Measurements from ENCODE around the gene HIPK1. TPM values are rescaled to one million over a fixed set of nuclear protein-coding genes. Genes with fewer than 3 reads are reported as not detected.

Gene HIPK1
- total and polyA plus RNA-seq, 10 of the 15 experiments (the other 5 are each of a cell fraction or from before 2014, with no cell fraction given): 4.2 to 33.9 (median 11.4) TPM

GRCh38 chr1:113982949-113983348 lies 53.8 kb downstream of the HIPK1 start:
- BruUV-seq (replicated peaks): no TSS peak
- DNase-seq (ENCODE audit: low read depth, low spot score) (no peak), FAIRE-seq (no peak), ATAC-seq (no peak)
- Histone ChIP-seq H3K4me1 (ENCODE audit: control insufficient read depth, insufficient read depth, low read length) (no peaks in the 10 kb centered on the region), H3K36me3 (ENCODE audit: control insufficient read depth in 2 of 2, insufficient read depth in 2 of 2, low read length in 1 of 2) (no peaks in the 10 kb centered on the region), H4K20me1 (ENCODE audit: control insufficient read depth, insufficient read depth) (no peaks in the 10 kb centered on the region), H3K27me3 (replicated peaks in 1 of 2; ENCODE audit: control insufficient read depth in 2 of 2, insufficient read depth in 2 of 2, low read length in 1 of 2) (no peaks in the 10 kb centered on the region), H3K27ac (ENCODE audit: control insufficient read depth, insufficient read depth) (no peak overlapping the region), H3K9ac (ENCODE audit: control insufficient read depth, insufficient read depth, low read length) (no peak overlapping the region), H3K4me2 (ENCODE audit: control insufficient read depth, insufficient read depth) (no peak overlapping the region; the same call in 1 of the 2 replicates), H2AFZ (ENCODE audit: control insufficient read depth, low read depth, low read length) (no peak overlapping the region), H3K9me3 (replicated peaks; ENCODE audit: control insufficient read depth, insufficient read depth, low read length) (no peaks in the 10 kb centered on the region; the same call in 2 of the 3 replicates), H3K79me2 (ENCODE audit: control insufficient read depth, insufficient read depth, low read length) (no peaks in the 10 kb centered on the region), H3K4me3 (no peak overlapping the region)
- ChIA-PET SMC1A (ENCODE audit: uncharacterized antibody, unreplicated experiment) (interaction anchor here (0.6 to 0.9 kb wide), 2 partner anchors 13 to 300 kb away, joined by 3 read pairs; no protein-coding TSS in a partner anchor), POLR2A (no interaction called here), CTCF (interaction anchor here (1.0 kb wide), 1 partner anchor 300 kb away, joined by 5 read pairs; no protein-coding TSS in a partner anchor), RAD21 (ENCODE audit: unreplicated experiment) (interaction anchor here (1.6 kb wide), 1 partner anchor 300 kb away, joined by 6 read pairs; no protein-coding TSS in a partner anchor)
- intact Hi-C loops (cut with micrococcal nuclease; ENCODE audit: unreplicated experiment) (no loop called here), in situ Hi-C loops (cut with MboI) (loop anchor here (5.0 kb wide), 1 partner anchor 294 kb away; no protein-coding TSS in a partner anchor)
- TF ChIP-seq PML (IDR thresholded peaks at IDR 0.05; ENCODE audit: low read length) (no peak), IRF4 (IDR thresholded peaks at IDR 0.05; ENCODE audit: low read depth, low read length) (no peak)
- 51% methylated on average over 5 of the region's 5 CpGs for WGBS (ENCODE audit: insufficient coverage, insufficient replicate concordance, low lambda C conversion rate, missing lambda C conversion rate)

- intact Hi-C loops (cut with micrococcal nuclease; ENCODE audit: unreplicated experiment) (no loop called here), in situ Hi-C loops (cut with MboI) (loop anchor here (5.0 kb wide), 1 partner anchor 294 kb away; no protein-coding TSS in a partner anchor)
- FAIRE-seq (no peak), DNase-seq (ENCODE audit: low read depth, low spot score) (no peak), ATAC-seq (no peak)
- ChIA-PET CTCF (interaction anchor here (1.0 kb wide), 1 partner anchor 299 kb away, joined by 5 read pairs; no protein-coding TSS in a partner anchor), RAD21 (ENCODE audit: unreplicated experiment) (interaction anchor here (0.6 to 1.6 kb wide), 2 partner anchors 108 to 299 kb away, joined by 4 to 6 read pairs; no protein-coding TSS in a partner anchor), POLR2A (no interaction called here), SMC1A (ENCODE audit: uncharacterized antibody, unreplicated experiment) (interaction anchor here (0.7 to 1.0 kb wide), 3 partner anchors 13 to 299 kb away, joined by 3 to 6 read pairs (median 3); no protein-coding TSS in a partner anchor)
- Histone ChIP-seq H3K4me2 (ENCODE audit: control insufficient read depth, insufficient read depth) (no peak overlapping the region), H3K27ac (ENCODE audit: control insufficient read depth, insufficient read depth) (no peak overlapping the region), H3K36me3 (ENCODE audit: control insufficient read depth in 2 of 2, insufficient read depth in 2 of 2, low read length in 1 of 2) (no peaks in the 10 kb centered on the region), H4K20me1 (ENCODE audit: control insufficient read depth, insufficient read depth) (no peaks in the 10 kb centered on the region), H3K9ac (ENCODE audit: control insufficient read depth, insufficient read depth, low read length) (no peak overlapping the region), H3K27me3 (replicated peaks in 1 of 2; ENCODE audit: control insufficient read depth in 2 of 2, insufficient read depth in 2 of 2, low read length in 1 of 2) (no peaks in the 10 kb centered on the region), H3K4me1 (ENCODE audit: control insufficient read depth, insufficient read depth, low read length) (no peaks in the 10 kb centered on the region), H3K9me3 (replicated peaks; ENCODE audit: control insufficient read depth, insufficient read depth, low read length) (no peaks in the 10 kb centered on the region; the same call in 2 of the 3 replicates), H2AFZ (ENCODE audit: control insufficient read depth, low read depth, low read length) (no peak overlapping the region), H3K79me2 (ENCODE audit: control insufficient read depth, insufficient read depth, low read length) (no peaks in the 10 kb centered on the region), H3K4me3 (no peak overlapping the region)
- BruUV-seq (replicated peaks): no TSS peak
- no peak for TF ChIP-seq SKIL (IDR thresholded peaks at IDR 0.05; ENCODE audit: low read depth, poor library complexity, severe bottlenecking)
- TF ChIP-seq USF1 (IDR thresholded peaks at IDR 0.05; ENCODE audit: borderline replicate concordance, extremely low read length, insufficient read depth, low read depth, low read length): peak; percentile 20
- TF ChIP-seq HDAC6 (IDR thresholded peaks at IDR 0.05; ENCODE audit: unreplicated experiment): no peak
- 45% methylated on average over 8 of the region's 8 CpGs for WGBS (ENCODE audit: insufficient coverage, insufficient replicate concordance, low lambda C conversion rate, missing lambda C conversion rate)
Measured at GRCh38 chr1:113983391-113983790, 54.3 kb downstream of the HIPK1 start.

Measured in GM12878 (cell line).